Caki2 (cell line): ENCODE measurements around the gene PBX3. TPM values are rescaled to one million over a fixed set of nuclear protein-coding genes. Genes with fewer than 3 reads are reported as not detected.

Experiments used
- DNase-seq: peaks from one replicate; pipeline ENCODE4 v3.0.0-alpha.2; 2015; ENCODE audit warnings: low read depth
- in situ Hi-C: cut with HindIII; loops from 2 replicates; pipeline ENCODE4 v1.10.0; 2016; ENCODE audit warnings: low sequenced_read_pairs, low pct_unique_long_range_greater_than_20kb, mixed read lengths
- total RNA-seq: library from RNA; depleted of rRNA; stranded (reverse); fragments of >200 nt; shearing (Covaris generic); gene quantifications from 2 replicates; pipeline ENCODE4 v1.2.3, GENCODE V29; 2014; ENCODE audit warnings: low replicate concordance

Gene PBX3
- total RNA-seq, 1 experiment from 2014 or later, result 9.3 TPM

DNA sequence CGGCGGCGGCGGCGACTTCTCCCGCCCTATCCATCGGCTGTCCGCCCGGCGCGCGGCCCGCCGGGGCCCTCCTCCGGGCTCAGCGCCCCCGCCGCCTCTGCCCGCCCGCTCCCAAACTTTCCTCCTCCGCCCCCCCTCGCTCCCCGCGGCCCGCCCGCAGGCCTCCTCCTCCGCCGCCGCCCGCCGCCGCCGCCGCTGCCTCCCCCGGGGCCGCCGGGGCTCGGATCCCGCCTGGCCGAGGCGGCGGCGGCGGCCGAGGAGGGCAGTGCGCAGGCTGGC is 460 bp upstream of the PBX3 start:
- in situ Hi-C loops, result no loop called here
- DNase-seq, result no peak

DNA sequence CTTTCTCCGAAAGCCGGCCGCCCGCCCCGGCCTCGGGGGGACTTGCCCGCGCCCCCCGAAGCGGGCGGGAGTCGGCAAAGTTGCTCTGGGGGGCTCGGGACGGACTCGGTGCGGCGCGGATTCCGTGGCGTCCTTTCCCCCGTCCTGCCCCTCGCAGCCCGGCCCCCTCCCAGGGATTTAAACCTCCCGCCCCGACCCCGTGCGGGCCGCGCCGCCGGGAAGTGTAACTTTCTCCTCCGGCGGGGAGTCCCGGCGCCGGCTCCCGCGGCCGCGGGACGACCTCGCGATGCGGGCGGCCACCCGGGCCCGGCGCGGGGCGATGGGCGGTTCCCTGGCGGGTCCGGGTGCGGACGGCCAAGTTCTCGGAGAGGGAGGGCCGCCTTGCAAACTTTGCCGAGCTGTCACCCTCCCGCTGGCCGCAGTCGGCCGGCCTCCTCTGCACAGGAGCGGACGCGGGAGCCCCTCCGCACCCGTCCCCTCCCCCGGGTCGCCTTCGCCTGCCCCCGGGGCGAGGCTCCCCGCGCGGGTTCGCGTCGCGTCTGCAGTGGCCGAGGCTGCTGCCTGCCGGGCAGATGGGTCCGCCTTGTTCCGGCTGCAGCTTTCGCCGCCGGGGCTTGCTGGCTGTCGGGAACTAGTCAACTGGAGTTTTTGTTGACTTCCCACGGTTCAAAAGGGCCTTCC is 732 bp downstream of the PBX3 start:
- in situ Hi-C loops, result no loop called here

DNA sequence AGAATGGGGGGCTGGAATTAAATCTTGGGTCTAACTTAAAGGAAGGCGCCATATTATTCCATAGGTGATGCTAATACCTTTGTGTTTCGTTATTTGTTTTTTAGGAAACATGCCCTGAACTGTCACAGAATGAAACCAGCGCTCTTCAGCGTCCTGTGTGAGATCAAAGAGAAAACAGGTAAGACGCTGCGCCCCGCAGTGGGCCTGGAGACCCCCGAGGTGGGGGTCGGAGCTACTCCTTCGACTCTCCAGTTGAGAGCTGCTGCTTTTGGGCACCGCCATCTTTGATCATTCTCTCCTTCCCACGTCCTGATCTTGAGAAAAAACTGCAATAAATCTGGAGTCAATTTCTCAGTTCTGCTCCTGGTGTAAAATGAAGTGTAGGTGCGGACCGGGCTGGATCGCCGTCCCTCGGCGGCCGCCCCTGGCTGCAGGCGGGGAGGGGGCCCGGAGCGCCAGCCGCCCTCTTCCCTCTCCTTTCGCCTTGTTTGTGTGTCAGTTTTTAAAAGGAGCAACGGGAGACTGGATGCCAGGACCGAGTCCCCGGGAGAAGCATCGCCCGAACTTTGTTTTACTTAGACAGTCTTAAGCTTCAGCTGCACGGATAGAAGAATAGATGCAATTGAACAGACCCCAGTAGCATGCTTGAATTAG is 1.4 kb downstream of the PBX3 start:
- DNase-seq, result no peak
- in situ Hi-C loops, result no loop called here

More for the DNA sequence above, 732 bp downstream of the PBX3 start:
- peak; percentile 30 for DNase-seq

DNA sequence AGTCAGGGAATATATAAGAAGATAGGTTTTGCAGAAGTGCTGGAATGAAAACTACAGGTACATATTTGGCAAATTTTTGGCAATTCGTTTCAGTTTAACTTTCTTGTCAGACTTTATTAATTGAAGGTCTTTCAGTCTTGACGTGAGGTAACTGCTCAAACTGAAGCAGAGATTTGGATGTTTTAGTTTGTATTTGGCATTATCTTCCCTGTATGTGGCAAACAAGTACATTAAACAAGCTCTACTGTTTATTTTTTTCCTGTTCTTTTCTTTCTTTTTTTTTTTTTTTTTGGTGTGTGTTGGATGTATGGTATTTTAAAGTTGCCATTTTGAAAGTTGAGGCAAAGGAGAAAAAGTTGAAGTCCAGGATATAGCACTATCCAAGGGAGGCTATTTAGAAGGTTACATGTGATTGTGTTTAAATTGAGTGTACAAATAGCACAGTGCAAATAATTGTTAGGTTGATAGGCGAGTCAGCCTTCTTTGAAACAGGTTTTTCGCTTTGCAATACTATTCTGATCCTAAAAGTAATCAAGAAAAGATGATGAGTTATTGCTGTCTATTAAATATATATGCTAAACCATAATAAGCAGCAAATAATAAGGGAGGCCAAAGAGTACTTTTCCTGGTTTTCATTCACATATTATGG is 2.2 kb downstream of the PBX3 start:
- in situ Hi-C loops, result no loop called here
- no peak for DNase-seq

DNA sequence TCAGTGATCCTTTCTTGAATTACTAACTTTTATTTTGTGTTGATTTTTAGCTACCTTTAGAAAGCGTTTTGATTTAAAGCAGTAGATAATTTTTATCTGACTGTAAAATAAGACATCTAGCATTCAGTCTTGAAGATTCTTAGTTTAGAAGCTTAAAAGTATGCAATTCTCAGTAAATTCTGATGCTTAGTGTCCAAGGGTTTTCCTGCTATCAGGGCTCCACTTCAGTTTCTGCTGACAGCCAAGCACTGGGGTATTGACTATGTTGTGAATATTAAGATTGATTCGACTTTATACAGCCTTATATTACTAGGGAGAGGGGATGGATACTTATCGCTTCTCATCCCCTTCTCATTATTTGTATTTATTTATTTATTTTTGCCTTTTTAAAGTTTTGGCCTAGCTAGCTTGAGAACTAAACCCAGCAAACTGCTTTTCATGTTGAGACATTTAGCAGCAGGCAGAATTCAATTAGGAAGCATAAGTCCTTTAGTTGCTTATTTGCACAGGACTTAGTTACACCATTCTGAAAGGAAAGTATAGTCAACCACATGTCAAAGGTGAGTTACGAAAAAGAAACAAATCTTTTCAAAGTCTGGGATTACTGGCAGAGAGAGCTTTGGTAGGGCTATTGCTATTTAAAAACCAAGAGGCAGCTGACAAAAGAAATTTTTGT is 2.9 kb downstream of the PBX3 start:
- DNase-seq, result no peak
- in situ Hi-C loops, result no loop called here

DNA sequence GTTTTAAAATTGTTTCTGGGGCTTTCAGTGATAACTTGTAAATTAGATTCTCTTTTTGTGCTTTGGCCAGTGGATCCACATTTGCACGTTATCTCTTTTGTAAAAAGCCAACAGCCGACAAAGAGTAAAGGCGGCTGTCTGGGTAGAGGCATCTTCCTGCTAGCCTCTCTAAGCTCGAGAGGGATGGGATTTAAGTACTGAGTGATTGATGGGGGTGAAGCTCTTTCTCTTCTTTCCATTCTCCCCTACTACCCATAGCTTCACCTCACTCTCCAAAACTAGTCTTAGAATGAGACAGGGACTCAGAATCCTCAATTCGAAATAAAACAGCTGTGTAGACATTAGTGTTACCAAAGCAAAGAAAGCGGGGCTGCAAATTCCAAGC is 3.4 kb downstream of the PBX3 start:
- in situ Hi-C loops, result no loop called here
- no peak for DNase-seq

DNA sequence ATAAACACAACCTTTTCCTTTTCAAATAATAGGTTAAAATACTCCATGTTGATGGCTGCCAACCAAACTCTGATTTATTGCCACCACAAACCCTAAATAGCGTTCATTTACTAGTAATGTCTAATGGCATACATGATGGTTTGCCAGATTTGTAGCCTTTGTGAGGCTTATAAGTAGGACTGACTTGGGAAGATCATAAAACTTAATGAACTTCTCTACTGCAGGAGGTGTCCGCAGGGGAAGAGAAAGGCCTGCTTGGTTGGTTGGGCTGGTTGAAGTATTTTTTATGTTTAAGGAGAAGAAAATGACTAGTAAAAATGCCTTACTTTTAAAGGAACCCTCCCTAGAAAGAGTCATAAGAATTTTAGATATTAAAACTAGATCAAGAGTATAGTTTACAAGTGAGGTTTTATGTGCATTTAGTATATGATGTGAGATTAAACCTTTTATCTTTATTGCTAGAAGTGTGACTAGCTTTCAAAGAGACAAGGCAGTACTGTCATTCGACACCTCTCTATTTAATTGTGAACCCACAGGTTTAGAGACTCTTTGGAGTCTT is 5.0 kb downstream of the PBX3 start:
- in situ Hi-C loops, result no loop called here
- DNase-seq, result no peak

DNA sequence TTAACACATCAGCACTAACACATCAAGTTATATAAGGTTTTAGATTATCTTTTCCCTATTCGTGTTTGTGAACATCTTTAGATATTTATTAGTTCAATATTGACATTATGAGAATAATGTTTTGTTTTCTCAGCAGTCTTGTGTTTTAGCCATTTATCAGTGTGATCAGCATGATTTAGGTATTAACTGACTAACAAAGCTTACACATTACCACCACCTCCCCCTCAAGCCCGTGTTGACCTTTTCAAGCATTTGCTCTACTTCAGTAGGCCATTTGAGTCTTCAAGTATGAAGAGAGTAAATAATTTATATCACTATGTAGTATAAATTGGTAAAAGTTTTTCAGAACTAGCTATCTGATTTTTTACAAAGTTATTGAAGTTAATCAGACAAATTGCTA is 6.9 kb downstream of the PBX3 start:
- in situ Hi-C loops, result no loop called here
- no peak for DNase-seq

DNA sequence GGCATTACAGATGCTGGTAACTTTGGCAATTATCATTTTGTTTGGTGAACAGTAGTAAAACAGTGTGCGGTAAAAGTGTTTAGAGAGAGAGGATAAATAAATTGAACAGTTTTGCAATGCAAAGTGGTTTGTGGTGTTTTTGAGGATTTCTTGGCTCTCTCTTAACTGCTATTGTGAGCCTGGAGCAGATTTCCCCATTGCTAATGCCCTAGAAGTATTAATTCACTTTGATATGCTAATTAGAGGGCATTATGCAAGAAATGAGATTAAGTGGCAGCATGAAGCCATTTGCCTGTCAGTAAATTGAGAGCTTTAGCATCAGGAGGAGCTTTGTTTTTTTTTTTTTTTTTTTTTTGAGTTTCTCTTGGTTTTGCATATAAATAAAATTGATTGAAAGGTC is 8.2 kb downstream of the PBX3 start:
- DNase-seq, result no peak
- in situ Hi-C loops, result no loop called here

DNA sequence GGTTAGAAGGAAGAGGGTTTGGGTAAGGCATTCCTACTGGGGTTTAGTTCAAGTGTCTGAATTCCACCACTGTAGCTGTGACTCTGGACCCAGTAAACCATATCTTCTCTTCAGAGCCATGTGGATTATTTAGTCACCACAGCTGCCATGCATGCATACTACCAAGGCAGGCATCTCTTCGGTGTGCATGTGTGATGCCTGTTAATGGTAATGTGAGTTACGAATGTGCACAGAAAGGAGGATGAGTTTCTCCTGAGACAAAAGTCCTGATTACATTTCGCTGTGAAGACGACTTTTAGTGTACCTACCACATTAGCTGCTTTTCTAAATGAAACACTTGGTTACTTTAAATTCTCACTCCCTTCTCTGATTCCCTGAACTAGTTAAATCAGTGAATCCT is 9.3 kb downstream of the PBX3 start:
- DNase-seq, result no peak
- in situ Hi-C loops, result no loop called here

DNA sequence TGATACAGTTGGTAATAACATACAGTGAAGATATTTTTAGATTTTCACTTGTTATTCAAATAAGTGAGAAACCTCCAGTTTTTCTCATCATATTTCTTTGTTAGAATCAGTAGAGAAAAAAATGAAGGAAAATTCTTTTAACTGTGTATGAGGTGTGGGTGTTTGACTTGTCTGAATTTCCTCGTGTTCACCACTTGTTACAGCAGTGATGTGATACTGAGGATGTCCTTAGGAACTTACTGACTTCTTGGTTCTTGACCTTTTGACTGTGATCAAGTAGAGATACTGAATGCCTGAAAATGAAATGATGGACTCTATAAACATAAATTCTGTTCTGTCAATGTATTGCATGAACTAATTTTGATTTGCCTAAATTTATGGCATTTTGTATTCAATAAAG is 10.7 kb downstream of the PBX3 start:
- in situ Hi-C loops, result no loop called here
- no peak for DNase-seq

DNA sequence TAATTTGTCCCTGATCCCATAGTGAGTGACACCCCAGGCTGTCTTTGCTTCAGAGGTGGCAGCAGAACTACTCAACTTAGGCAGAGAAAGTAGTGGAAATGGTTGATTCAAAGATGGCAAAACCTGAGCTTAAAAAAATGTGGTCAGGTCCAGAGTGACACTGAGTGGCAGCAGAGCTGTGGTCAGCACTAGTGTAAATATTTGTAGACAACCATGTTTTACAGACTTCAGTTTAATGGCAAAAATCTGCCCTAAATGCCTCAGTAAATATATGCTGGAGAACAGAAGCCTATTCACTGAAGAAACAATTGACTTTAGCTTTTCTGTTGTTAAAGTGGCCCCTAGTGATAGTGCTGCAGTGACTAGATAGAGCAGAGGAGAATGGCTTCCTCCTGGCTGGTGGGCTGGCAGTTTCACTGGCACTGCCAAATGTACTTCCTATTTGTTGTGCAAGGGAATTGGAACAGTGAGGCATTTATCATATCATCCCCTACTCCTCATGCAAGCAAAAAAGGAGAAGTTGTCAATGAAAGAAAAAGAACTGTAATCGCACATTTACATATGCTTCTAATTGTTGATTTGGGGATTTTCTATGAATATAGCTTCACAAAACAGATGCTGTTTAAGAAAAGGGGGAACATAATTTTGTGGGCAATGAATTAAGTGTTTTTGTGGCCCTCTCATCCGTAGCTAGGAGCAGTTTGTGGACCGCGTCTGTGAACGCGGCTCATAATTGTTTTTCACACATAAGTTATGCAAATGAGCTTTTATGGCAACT is 12.0 kb downstream of the PBX3 start:
- in situ Hi-C loops, result no loop called here
- no peak for DNase-seq

DNA sequence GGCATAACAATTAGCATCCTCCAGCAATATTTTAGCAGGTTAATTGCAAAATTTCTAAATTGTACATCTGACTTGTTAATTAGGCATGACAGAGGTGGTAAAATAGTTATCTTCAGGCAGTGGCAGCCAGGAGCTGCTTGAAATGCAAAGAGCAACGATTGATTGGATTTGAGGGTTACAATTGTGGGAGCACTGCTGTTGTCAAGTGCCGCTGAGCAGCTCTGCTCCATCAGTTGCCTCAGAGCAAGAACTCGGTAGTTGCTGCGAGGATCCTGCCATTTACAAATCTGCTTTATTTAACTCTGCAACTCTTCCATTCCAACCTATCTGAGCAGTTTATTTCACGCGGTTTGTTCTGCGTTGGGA is 12.6 kb downstream of the PBX3 start:
- in situ Hi-C loops, result no loop called here
- no peak for DNase-seq

DNA sequence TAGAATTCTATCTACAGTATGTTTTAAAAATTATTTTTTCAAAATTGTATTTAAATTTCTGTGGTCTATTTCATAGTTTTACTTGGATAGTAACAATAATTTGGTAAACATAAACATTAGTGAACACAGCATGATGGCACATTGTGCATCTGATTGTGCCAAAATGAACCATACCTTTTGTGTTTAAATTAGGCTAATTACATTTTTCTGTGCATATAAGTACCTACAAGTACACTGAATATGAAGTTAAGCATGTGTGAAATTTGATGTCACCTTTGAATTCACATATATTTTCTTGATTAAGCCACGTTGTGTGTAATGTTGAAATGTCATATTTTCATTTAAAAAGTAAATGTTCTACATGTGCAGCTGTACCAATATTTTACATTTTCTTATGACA is 13.4 kb downstream of the PBX3 start:
- in situ Hi-C loops, result no loop called here

DNA sequence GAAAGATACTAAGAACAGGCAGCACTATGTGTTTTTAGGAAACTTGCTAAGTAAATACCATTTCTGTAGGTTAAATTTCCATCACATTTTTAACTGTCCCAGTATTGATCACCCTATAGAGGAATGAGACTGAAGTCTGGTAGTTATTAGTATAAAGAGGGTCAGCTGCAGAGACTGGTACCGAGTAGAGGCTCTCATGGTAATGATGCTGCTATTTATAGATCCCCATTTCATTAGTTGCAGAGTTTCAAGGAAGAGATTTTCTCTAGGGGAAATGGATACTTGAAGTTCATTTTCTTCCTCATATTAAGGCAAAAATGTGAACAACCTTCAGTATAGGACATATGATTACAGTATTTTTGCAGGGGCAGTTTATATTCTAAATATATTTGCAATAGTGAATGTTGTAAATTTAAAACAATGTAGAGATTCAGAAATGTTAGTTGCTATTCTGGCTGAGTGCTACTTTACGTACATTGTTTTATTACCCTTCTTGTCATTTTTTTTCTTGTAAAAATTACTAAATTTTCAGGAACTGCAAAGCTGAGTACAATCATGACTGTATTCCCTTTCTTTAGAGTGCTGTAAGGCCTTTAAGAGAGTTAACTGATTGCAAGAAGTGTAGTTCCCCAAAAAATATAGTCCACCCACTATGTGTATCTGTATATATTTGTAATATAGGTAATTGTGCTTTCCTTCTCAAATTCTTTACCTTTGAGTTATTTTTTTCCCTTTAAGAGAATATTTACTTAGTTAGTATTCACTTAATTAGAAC is 14.7 kb downstream of the PBX3 start:
- no peak for DNase-seq
- in situ Hi-C loops, result no loop called here

More for the DNA sequence above, 13.4 kb downstream of the PBX3 start:
- DNase-seq, result no peak

DNA sequence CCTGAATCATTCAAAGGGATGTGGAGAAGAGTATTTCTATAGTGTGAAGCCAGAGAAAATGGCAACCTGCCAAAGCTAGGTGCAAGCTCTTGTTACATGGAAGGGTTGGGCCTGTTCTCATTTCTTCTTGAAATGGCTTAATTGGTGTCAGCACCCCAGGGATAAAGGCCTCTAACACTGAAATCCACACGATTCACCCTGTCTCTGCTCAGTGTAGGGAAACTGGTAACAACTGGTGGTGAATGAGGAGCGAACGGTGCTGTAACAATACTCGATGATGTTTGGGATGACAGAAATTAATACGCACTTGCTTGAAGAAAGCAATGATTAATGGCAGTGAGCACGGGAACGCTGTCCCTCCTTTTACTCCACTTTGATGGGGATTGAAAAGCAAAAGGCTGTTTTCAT is 16.2 kb downstream of the PBX3 start:
- in situ Hi-C loops, result no loop called here
- no peak for DNase-seq

DNA sequence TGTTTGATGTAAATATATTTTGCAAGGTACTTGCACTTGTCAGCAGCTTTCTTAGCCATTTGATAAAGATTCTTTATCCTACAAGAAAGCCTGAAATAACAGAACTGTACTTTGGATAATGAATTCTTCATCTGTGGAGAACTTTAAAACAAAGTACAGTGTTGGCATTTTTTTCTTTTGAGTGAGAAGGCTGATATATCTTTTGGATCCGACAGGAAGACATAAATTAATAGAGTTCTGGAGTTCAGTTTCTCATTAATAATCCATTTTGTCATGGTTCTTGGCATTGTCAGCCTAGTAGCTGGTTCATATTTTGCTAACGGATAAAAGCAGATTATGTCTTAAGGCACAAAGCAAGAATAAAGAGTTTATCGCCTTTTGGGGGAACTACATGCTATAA is 17.0 kb downstream of the PBX3 start:
- DNase-seq, result no peak
- in situ Hi-C loops, result no loop called here
